ENCODE results near the gene HIVEP3. TPM values are rescaled to one million over a fixed set of nuclear protein-coding genes. Genes with fewer than 3 reads are reported as not detected.
A peak's percentile ranks its signal among the peaks of the same experiment; 100 is the strongest.

HIVEP3 gene
- total RNA-seq, 2 experiments from 2014 or later, result 25.3 to 26.2 TPM

DNA sequence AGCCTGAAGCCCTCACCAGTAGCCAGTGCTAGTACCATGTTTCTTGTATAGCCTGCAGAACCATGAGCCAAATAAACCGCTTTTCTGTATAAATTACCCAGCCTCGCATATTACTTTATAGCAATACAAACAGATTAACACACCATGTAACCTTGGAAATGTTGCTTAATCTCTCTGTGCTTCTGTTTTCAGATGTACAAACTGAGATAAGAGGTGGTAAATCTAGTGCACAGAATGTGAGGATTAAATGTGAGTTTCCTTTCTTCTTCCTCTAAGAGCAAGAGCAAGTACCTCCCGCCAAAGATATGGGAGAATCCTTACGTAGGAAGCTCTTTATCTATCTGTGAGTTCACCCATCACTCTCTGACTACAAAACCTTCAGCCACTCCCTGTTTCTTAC is 128.4 kb downstream of the HIVEP3 start:
- Mint-ChIP-seq H3K27ac (no peak overlapping the region), H3K4me3 (peak overlapping the region; percentile 16), H3K4me1 (ENCODE audit: low read depth) (peaks cover 50% of the 10 kb centered on the region), H3K9me3 (no peaks in the 10 kb centered on the region), H3K27me3 (no peaks in the 10 kb centered on the region), H3K36me3 (no peaks in the 10 kb centered on the region)
- intact Hi-C loops (cut with micrococcal nuclease), result loop anchor here (2.0 to 5.0 kb wide), 3 partner anchors 48 to 218 kb away; no protein-coding TSS in a partner anchor
- CTCF ChIA-PET, result interaction anchor here (1.1 to 2.7 kb wide), 4 partner anchors 13 to 383 kb away, joined by 3 to 11 read pairs (median 4); no protein-coding TSS in a partner anchor
- no peak for DNase-seq
- POLR2A ChIA-PET, result no interaction called here

DNA sequence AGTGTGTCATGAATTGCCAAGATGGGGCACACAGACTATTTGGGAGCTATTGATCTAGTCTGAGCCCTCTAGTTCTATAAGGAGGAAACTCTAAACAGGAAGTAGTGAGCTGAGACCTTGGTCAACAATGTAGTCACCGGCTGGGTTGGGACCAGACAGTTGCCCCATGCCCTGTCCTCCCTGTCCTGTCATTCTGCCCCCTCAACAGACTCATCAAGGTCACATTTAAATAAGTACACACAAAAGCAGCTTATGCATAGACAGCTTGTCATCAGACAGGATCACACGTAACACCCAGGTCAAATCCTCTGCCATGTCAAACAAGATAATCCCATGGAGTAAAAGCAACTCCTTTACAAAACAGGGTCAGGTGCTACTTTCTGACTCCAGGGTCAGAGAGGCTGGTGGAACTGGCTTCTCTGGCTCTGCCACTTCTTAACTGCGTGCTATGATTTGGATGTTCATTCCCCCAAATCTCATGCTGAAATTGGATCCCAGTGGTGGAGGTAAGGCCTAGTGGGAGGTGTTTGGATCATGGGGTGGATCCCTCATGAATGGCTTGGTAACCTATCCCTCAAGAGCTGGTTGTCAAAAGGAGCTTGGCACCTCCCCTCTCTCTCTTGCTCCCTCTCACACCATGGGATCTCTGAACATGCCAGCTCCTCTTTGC is 128.9 kb downstream of the HIVEP3 start:
- DNase-seq, result no peak
- Mint-ChIP-seq H3K36me3 (peaks cover 4% of the 10 kb centered on the region), H3K9me3 (peaks cover 3% of the 10 kb centered on the region), H3K27me3 (no peaks in the 10 kb centered on the region), H3K27ac (no peak overlapping the region), H3K4me1 (ENCODE audit: low read depth) (peaks cover 49% of the 10 kb centered on the region), H3K4me3 (no peak overlapping the region)
- ChIA-PET POLR2A (no interaction called here), CTCF (interaction anchor here (0.9 to 2.7 kb wide), 3 partner anchors 21 to 216 kb away, joined by 3 to 11 read pairs (median 3); no protein-coding TSS in a partner anchor)
- intact Hi-C loops (cut with micrococcal nuclease), result loop anchor here (2.0 to 5.0 kb wide), 3 partner anchors 47 to 217 kb away; no protein-coding TSS in a partner anchor

DNA sequence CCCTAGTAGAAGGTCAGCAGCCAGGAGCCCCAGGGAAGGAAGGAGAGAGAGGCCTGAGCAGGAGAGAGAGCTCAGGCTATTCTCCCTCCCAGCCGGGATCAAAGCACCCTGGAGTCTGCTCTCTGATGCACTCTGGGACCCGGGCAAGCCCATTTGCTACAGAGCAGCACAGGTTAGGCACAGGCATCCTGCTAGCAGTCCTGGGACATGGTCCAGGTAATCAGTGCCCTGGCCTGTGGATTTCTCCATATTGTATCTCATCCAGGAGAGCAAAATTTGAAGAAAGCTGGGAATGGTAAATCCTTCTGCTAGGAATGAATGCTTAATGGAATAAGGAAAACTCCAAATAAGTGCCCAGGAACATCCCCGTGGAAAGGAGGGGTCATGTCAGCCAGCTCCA is 130.3 kb downstream of the HIVEP3 start:
- POLR2A ChIA-PET, result no interaction called here
- H3K4me3 Mint-ChIP-seq, result no peak overlapping the region
- H3K9me3 Mint-ChIP-seq, result peaks cover 9% of the 10 kb centered on the region
- H3K27me3 Mint-ChIP-seq, result no peaks in the 10 kb centered on the region
- CTCF ChIA-PET, result interaction anchor here (2.7 kb wide), 1 partner anchor 23 kb away, joined by 11 read pairs; no protein-coding TSS in a partner anchor
- peaks cover 6% of the 10 kb centered on the region for H3K36me3 Mint-ChIP-seq
- H3K4me1 Mint-ChIP-seq (ENCODE audit: low read depth), result peaks cover 50% of the 10 kb centered on the region
- intact Hi-C loops (cut with micrococcal nuclease), result no loop called here
- H3K27ac Mint-ChIP-seq, result no peak overlapping the region
- DNase-seq, result no peak

DNA sequence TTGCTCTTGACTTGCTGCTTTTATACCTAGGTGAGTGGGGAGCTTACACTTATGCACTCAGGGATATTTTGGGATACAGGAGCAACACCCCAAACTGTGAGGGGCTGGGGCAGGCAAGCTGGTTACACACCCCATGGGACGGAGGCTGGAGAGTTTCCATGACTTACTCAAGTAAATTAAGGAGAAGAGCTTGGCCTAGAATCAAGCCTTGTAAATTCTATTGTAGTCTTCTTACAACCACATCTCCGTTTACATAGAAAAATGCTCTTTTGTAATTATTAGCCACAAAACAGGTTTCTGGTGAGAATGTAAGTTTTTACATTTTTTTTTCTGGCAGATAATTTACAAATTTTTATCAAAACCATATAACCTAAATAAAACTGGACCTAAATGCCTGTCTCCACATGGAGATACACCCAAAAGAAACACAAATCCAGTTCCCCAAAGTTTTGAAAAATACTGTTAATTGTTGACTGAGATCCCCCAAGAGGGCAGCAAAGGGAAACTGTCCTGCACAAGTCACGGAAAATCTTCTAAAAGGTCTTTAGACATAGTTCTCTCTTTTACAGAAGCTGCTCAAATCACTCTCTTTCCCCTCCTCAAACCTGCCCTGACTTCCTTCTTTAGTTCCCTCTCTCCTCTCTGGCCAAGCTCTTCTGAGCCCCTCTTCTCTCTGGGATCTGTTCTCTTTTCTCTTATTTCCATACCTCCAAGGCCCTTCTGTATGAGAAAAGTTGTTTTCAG is 134.0 kb downstream of the HIVEP3 start:
- H3K4me1 Mint-ChIP-seq (ENCODE audit: low read depth), result peaks cover 31% of the 10 kb centered on the region
- peaks cover 6% of the 10 kb centered on the region for H3K36me3 Mint-ChIP-seq
- ChIA-PET POLR2A (interaction anchor here (0.9 kb wide), 1 partner anchor 45 kb away, joined by 4 read pairs; no protein-coding TSS in a partner anchor), CTCF (interaction anchor here (0.9 to 1.5 kb wide), 3 partner anchors 8 to 269 kb away, joined by 3 to 5 read pairs (median 4); no protein-coding TSS in a partner anchor)
- H3K27me3 Mint-ChIP-seq, result no peaks in the 10 kb centered on the region
- intact Hi-C loops (cut with micrococcal nuclease), result no loop called here
- H3K27ac Mint-ChIP-seq, result no peak overlapping the region
- no peak overlapping the region for H3K4me3 Mint-ChIP-seq
- DNase-seq, result no peak
- peaks cover 9% of the 10 kb centered on the region for H3K9me3 Mint-ChIP-seq

DNA sequence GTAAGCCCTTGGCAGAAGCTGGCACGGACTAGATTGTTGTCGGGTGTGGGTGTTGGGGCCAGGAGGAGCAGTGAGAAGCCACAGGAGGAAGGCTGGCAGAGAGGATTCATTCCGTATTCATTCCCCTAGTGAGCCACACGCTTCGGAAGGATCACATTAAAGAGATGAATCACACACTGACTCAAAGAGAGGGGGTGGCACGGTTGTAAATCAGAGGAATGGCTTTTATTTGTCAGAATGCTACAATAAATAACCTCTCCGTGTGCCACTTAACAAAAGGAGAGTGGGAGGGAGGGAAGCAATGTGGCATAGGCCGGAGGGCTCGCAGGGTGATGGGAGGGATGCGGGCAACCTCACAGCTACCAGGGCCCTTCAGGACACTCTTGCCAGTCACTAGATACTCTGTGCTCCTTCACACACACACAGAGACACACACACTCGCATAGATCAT is 135.5 kb downstream of the HIVEP3 start:
- peaks cover 29% of the 10 kb centered on the region for H3K4me1 Mint-ChIP-seq (ENCODE audit: low read depth)
- CTCF ChIA-PET, result interaction anchor here (1.0 to 1.1 kb wide), 2 partner anchors 10 to 45 kb away, joined by 3 to 5 read pairs; no protein-coding TSS in a partner anchor
- H3K27ac Mint-ChIP-seq, result peak overlapping the region; percentile 68
- peak; percentile 76 for DNase-seq
- H3K36me3 Mint-ChIP-seq, result peaks cover 6% of the 10 kb centered on the region
- intact Hi-C loops (cut with micrococcal nuclease), result loop anchor here (1.0 kb wide), 4 partner anchors 8 to 44 kb away; no protein-coding TSS in a partner anchor
- POLR2A ChIA-PET, result interaction anchor here (1.4 kb wide), 1 partner anchor 9 kb away, joined by 3 read pairs; no protein-coding TSS in a partner anchor
- H3K4me3 Mint-ChIP-seq, result no peak overlapping the region
- H3K27me3 Mint-ChIP-seq, result no peaks in the 10 kb centered on the region
- H3K9me3 Mint-ChIP-seq, result peaks cover 9% of the 10 kb centered on the region

DNA sequence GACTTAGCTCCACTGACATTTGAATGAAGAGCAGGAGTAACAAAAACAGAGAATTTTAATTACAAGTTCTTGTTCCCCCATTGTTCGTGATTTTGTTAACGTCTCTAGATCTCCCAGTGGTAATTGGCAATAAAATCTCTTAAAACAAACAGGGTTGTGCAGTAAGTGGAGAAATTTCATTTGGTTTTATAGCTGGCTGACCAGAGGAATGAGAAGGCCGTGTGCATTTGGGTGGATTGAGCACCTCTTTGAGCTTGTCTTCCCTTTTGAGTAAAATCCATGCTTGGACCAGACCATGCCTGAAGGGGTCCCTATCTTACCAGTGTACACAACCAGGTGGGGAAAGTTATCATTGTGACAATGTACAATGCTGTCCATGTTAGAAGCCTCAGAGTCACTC is 137.8 kb downstream of the HIVEP3 start:
- DNase-seq, result no peak
- Mint-ChIP-seq H3K27ac (no peak overlapping the region), H3K36me3 (peaks cover 6% of the 10 kb centered on the region), H3K4me1 (ENCODE audit: low read depth) (peaks cover 29% of the 10 kb centered on the region), H3K9me3 (peaks cover 9% of the 10 kb centered on the region), H3K4me3 (no peak overlapping the region), H3K27me3 (no peaks in the 10 kb centered on the region)
- intact Hi-C loops (cut with micrococcal nuclease), result no loop called here
- ChIA-PET POLR2A (interaction anchor here (1.2 to 1.8 kb wide), 2 partner anchors 26 to 38 kb away, joined by 3 to 5 read pairs; no protein-coding TSS in a partner anchor), CTCF (interaction anchor here (0.6 to 1.2 kb wide), 3 partner anchors 30 to 285 kb away, joined by 3 read pairs; no protein-coding TSS in a partner anchor)

DNA sequence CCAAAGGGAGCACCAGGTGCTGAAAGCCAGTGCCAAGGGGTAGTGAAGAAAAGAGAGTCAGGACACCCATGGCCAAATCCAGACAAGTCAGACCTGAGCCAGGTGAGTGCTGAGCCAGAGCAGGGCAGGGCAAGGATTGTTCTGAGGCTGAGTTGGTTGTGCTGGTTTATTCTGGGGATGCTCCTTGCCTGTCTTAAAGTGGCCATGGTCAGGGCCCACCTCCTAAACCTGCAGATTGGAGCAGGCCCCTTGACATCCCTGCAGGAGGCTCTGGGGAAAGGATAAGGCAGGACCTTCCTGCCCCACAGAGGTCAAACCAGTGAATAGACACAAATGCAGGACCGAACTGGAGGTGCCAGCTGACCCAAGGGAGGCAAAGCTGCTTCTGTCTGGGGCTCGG is 138.4 kb downstream of the HIVEP3 start:
- H3K27me3 Mint-ChIP-seq, result no peaks in the 10 kb centered on the region
- POLR2A ChIA-PET, result no interaction called here

DNA sequence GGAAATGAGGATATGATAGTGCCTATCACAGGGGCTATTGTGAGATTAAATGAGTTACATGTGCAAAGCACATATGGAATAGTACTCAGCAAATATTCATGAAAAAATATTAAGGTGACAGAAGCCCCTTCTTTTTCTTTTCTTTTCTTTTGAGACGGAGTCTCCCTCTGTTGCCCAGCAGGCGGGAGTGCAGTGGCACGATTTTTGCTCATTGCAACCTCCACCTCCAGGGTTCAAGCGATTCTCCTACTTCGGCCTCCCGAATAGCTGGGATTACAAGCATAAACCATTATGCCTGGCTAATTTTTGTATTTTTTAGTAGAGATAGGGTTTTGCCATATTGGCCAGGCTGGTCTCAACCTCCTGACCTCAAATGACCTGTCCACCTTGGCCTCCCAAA is 139.4 kb downstream of the HIVEP3 start:
- Mint-ChIP-seq H3K9me3 (peaks cover 5% of the 10 kb centered on the region), H3K27me3 (no peaks in the 10 kb centered on the region), H3K27ac (no peak overlapping the region), H3K4me1 (ENCODE audit: low read depth) (peaks cover 23% of the 10 kb centered on the region), H3K36me3 (peaks cover 2% of the 10 kb centered on the region), H3K4me3 (no peak overlapping the region)
- intact Hi-C loops (cut with micrococcal nuclease), result no loop called here
- CTCF ChIA-PET, result no interaction called here
- POLR2A ChIA-PET, result no interaction called here
- no peak for DNase-seq

More for the DNA sequence above, 138.4 kb downstream of the HIVEP3 start:
- CTCF ChIA-PET, result interaction anchor here (0.6 to 1.2 kb wide), 2 partner anchors 31 to 54 kb away, joined by 3 read pairs; no protein-coding TSS in a partner anchor
- H3K9me3 Mint-ChIP-seq, result peaks cover 9% of the 10 kb centered on the region
- intact Hi-C loops (cut with micrococcal nuclease), result no loop called here
- DNase-seq, result no peak
- peaks cover 29% of the 10 kb centered on the region for H3K4me1 Mint-ChIP-seq (ENCODE audit: low read depth)
- H3K36me3 Mint-ChIP-seq, result peaks cover 6% of the 10 kb centered on the region
- no peak overlapping the region for H3K4me3 Mint-ChIP-seq
- no peak overlapping the region for H3K27ac Mint-ChIP-seq

DNA sequence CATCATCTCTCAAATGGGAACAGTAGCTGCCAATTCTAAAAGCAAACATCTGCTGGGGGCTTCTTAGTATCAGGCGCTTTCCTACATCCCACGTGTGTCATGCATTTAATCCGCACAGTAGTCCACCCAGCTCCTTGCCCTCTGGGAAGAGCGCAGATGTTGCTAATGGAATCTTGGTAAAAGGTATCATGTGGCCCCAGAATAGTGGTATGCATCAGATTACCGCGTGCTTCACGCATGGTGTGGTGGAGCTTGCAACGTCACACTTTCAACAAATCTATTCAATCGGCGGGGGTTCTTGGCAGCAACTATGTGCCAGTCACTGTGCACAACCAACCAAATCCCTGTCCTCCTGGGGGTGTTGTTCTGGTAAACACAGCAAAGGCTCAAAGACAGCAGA is 141.0 kb downstream of the HIVEP3 start:
- Mint-ChIP-seq H3K9me3 (no peaks in the 10 kb centered on the region), H3K27me3 (no peaks in the 10 kb centered on the region), H3K4me1 (ENCODE audit: low read depth) (peaks cover 13% of the 10 kb centered on the region), H3K27ac (no peak overlapping the region), H3K4me3 (no peak overlapping the region), H3K36me3 (no peaks in the 10 kb centered on the region)
- DNase-seq, result no peak
- POLR2A ChIA-PET, result no interaction called here
- intact Hi-C loops (cut with micrococcal nuclease), result no loop called here
- CTCF ChIA-PET, result interaction anchor here (0.7 kb wide), 1 partner anchor 34 kb away, joined by 3 read pairs; no protein-coding TSS in a partner anchor

DNA sequence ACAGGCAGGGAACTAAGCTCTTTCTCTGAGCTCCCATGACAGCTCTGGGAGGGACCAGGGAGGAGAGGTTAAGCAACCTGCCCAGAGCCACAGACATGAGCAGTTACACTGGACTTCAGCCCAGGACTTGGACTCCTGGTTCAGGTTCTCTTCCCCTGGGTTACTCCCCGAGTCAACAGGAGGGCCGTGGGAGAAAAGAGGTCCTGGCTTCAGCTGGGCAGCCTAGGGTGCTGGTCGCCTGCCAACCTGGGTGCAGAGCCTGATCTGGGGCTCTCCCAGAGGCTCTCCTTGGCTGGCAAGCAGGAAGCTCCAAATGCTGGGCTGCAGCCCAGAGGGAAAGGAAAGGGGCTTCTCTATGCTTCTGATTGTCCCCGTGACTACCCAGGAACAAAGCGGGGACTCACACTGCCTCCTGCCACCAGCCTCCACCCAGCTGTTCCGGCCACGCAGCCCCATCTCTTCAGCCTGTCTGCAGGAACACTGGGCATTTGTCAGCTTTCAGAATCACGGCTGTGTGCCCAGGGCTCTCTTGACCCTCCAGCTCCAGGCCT is 141.8 kb downstream of the HIVEP3 start:
- POLR2A ChIA-PET, result no interaction called here
- H3K4me3 Mint-ChIP-seq, result no peak overlapping the region
- CTCF ChIA-PET, result interaction anchor here (0.7 kb wide), 1 partner anchor 35 kb away, joined by 3 read pairs; no protein-coding TSS in a partner anchor
- intact Hi-C loops (cut with micrococcal nuclease), result no loop called here
- H3K36me3 Mint-ChIP-seq, result no peaks in the 10 kb centered on the region
- peaks cover 8% of the 10 kb centered on the region for H3K4me1 Mint-ChIP-seq (ENCODE audit: low read depth)
- H3K9me3 Mint-ChIP-seq, result no peaks in the 10 kb centered on the region
- no peaks in the 10 kb centered on the region for H3K27me3 Mint-ChIP-seq
- H3K27ac Mint-ChIP-seq, result no peak overlapping the region
- no peak for DNase-seq

DNA sequence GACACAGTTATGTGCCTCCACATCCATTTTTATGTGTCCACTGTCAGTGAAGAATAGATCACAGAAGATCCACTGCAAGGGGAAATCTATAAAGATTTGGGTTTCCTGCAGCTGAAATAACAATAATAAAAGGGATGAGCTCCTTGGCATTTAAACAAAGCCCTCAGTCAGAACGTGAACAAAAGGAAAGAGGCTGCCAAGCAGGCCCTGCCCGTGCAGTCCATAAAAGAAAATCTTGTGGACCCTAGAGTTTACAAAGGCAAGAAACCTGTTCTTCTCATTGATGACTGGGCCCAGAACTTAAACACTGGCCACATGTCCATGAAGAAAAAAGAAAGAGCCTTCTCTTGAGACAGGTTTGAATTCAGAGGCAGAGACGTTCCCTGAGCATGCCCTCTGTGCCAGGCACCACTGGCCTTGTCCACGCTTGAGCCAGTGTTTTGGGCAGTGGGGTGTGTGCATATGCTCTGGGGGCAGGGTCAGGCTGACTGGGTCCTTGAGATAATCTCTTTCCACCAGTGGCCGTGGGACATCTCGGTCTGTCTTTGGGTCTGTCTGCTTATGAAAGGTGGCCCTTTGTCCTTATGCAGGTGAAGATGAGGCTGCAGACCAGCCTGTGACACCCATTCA is 142.7 kb downstream of the HIVEP3 start:
- no peaks in the 10 kb centered on the region for H3K9me3 Mint-ChIP-seq
- H3K4me3 Mint-ChIP-seq, result no peak overlapping the region
- H3K27ac Mint-ChIP-seq, result no peak overlapping the region
- no peaks in the 10 kb centered on the region for H3K36me3 Mint-ChIP-seq
- ChIA-PET CTCF (no interaction called here), POLR2A (no interaction called here)
- no peak for DNase-seq
- intact Hi-C loops (cut with micrococcal nuclease), result no loop called here
- H3K27me3 Mint-ChIP-seq, result no peaks in the 10 kb centered on the region
- H3K4me1 Mint-ChIP-seq (ENCODE audit: low read depth), result peaks cover 5% of the 10 kb centered on the region

All from activated CD4-positive, alpha-beta memory T cell treated with anti-CD3 and anti-CD28 coated beads for 36 hours (primary cell).